Left lung (tissue), 10 donors: ENCODE results near the gene EN2. TPM values are rescaled to one million over a fixed set of nuclear protein-coding genes. Genes with fewer than 3 reads are reported as not detected.

Experiments
- ATAC-seq: fragments of 200-7000 bp; cut with Tn5 transposase; one replicate; pipeline ENCODE4 v1.9.1; 2020; ENCODE audit warnings: moderate library complexity
- DNase-seq, 4 donors: peaks; one replicate each; pipeline ENCODE4 v3.0.0-alpha.2; 2013 to 2020
- H3K27ac ChIP-seq, 2 donors: fragments of 200-600 bp; sonication (generic) in 1 of 2; one replicate each; pipeline versions ENCODE4 v1.5.0 to v1.8.0; 2020 to 2021
- H3K27me3 ChIP-seq, 2 donors: fragments of 200-600 bp; sonication (generic) in 1 of 2; one replicate each; pipeline versions ENCODE4 v1.5.0 to v1.8.0; 2020 to 2021
- H3K36me3 ChIP-seq, 2 donors: fragments of 200-600 bp; sonication (generic) in 1 of 2; one replicate each; pipeline versions ENCODE4 v1.5.0 to v1.8.0; 2020 to 2021
- H3K4me1 ChIP-seq, 2 donors: fragments of 200-600 bp; one replicate each; pipeline ENCODE4 v1.8.0; 2021
- H3K4me3 ChIP-seq, 2 donors: fragments of 200-600 bp; sonication (generic) in 1 of 2; one replicate each; pipeline versions ENCODE4 v1.5.0 to v1.8.0; 2020 to 2021; ENCODE audit warnings: mild to moderate bottlenecking in 1 of 2
- H3K9me3 ChIP-seq, 2 donors: fragments of 200-600 bp; sonication (generic) in 1 of 2; one replicate each; pipeline versions ENCODE4 v1.5.0 to v1.8.0; 2020 to 2021
- intact Hi-C, 2 donors: fragments of 100-400 bp; cut with DNase I; formaldehyde crosslinking; loops; one replicate each; pipeline versions ENCODE4 v1.11.2 to v1.14.2; 2022
- polyA plus RNA-seq, 6 donors: library from polyadenylated mRNA; unstranded; fragments of 120-200 nt; gene quantifications; one replicate each; pipeline ENCODE4 v1.2.1, GENCODE V29; 2013; ENCODE audit not compliant: insufficient read length in 6 of 6
- total RNA-seq, 2 donors: library from RNA; stranded (reverse); fragmentation: NEBNext Ultra II Directional; extraction: Animal tissue kit (Norgen Biotek cat#: 25700); gene quantifications; one replicate each; pipeline ENCODE4 v1.2.1, GENCODE V29; 2021
- TF ChIP-seq, protein P1 (sequence below), 2 donors: fragments of 200-600 bp; sonication (generic) in 1 of 2; IDR thresholded peaks; one replicate each; pipeline versions ENCODE4 v1.5.0 to v1.8.0; 2021; ENCODE audit warnings: antibody characterized with exemption in 2 of 2
- donor health status: DM: no; HTN: yes; CAD: no.
- donor health status: DM: no; HTN: no; CAD: no.

EN2 gene
- total and polyA plus RNA-seq, 8 donors: not detected

GRCh38 chr7:155454183-155455112 is 3.5 kb upstream of the EN2 start:
- H3K27me3 ChIP-seq: peaks cover 95 to 97% of the 10 kb centered on the region in 2 donors
- no peak overlapping the region for H3K27ac ChIP-seq
- intact Hi-C loops: no loop called here
- DNase-seq: no peak
- H3K36me3 ChIP-seq: no peaks in the 10 kb centered on the region
- TF ChIP-seq, protein P1, sequence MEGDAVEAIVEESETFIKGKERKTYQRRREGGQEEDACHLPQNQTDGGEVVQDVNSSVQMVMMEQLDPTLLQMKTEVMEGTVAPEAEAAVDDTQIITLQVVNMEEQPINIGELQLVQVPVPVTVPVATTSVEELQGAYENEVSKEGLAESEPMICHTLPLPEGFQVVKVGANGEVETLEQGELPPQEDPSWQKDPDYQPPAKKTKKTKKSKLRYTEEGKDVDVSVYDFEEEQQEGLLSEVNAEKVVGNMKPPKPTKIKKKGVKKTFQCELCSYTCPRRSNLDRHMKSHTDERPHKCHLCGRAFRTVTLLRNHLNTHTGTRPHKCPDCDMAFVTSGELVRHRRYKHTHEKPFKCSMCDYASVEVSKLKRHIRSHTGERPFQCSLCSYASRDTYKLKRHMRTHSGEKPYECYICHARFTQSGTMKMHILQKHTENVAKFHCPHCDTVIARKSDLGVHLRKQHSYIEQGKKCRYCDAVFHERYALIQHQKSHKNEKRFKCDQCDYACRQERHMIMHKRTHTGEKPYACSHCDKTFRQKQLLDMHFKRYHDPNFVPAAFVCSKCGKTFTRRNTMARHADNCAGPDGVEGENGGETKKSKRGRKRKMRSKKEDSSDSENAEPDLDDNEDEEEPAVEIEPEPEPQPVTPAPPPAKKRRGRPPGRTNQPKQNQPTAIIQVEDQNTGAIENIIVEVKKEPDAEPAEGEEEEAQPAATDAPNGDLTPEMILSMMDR (IDR thresholded peaks at IDR 0.05): no peak
- H3K4me3 ChIP-seq: no peak overlapping the region
- H3K9me3 ChIP-seq: no peaks in the 10 kb centered on the region
- H3K4me1 ChIP-seq: peaks cover 10 to 31% of the 10 kb centered on the region in 2 donors
- no peak for ATAC-seq

DNA sequence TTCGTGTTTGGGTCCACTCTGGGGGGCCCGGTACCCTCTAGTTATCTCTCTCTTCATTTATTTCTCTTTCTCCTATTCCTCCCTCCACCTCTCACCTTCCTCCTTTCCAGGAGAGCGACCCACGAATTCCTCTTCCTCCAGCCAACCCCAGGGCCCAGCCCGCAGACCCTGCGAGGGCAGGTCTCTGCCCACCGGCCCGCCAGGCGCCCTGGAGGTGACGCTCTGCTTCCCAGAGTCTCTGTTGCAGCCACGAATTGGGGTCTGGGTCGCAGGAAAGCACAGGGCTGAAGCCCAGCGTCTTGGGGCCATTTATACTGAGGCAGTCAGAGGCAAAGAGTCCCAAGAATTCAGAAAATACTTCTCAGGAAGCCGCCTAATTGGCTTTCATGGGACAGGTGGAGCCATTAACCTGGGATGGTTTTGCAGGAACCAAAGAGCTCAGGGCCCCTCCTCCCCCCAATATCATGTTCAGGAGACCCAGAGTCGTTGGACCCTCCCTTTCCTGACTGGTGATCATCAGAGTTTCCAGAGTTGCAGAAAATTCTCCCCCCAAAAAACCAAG is 2.7 kb upstream of the EN2 start:
- H3K4me3 ChIP-seq: no peak overlapping the region
- H3K27ac ChIP-seq: no peak overlapping the region
- TF ChIP-seq, protein P1 (IDR thresholded peaks at IDR 0.05): no peak
- peaks cover 10 to 31% of the 10 kb centered on the region in 2 donors for H3K4me1 ChIP-seq
- no peaks in the 10 kb centered on the region for H3K36me3 ChIP-seq
- ATAC-seq (no peak), DNase-seq (no peak)
- no peaks in the 10 kb centered on the region for H3K9me3 ChIP-seq
- intact Hi-C loops: no loop called here
- peaks cover 95 to 97% of the 10 kb centered on the region in 2 donors for H3K27me3 ChIP-seq

DNA sequence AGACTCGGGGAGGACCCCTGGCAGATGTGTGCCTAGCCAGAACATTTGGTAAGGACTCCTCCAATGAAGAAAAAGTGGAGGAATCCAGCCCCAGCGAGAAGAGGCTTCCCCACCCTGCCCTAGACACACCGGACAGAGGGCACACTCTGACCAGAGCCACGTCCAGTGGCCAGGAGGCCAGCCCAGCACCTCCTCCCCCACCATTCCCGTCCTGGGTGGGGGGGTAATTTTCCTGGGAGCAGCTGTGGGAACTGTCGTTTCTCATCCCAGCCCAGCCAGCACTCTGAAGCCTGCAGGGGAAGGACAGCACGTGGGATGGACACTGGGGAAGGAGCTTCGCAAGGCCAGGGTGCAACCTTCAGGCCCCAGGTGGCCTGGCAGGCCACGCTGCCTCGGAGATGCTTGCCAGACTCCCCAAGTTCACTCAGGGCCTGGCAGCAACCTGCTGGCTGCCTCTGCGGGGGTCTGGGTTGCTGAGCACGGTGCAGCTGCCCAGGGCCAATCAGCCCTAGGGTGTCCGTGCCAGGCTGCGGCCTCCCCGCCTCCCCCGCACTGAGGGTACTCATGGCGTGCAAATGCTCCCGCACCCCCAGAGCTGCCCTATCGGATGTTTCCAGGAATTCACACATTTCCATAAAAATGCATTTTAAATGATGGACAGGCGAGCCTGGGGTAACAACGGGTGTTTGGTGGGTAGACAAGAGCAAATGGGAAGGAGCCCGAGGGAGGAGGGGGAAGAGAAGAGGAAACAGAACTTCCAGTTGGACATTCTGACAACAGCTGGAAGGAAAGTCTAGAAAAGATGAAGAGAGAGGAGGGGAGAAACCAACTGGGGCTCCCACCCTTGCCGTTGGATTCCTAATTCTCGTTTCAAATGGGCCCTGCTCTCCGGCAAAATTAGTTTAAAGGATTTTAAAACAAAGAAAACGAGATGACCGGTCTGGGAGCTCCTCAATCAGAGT is 1.9 kb upstream of the EN2 start:
- Histone ChIP-seq H3K4me1 (peaks cover 10 to 31% of the 10 kb centered on the region in 2 donors), H3K4me3 (no peak overlapping the region), H3K27ac (no peak overlapping the region), H3K27me3 (peaks cover 95 to 97% of the 10 kb centered on the region in 2 donors), H3K9me3 (no peaks in the 10 kb centered on the region), H3K36me3 (no peaks in the 10 kb centered on the region)
- TF ChIP-seq, protein P1 (IDR thresholded peaks at IDR 0.05): no peak
- ATAC-seq (no peak), DNase-seq (no peak)
- intact Hi-C loops: no loop called here

DNA sequence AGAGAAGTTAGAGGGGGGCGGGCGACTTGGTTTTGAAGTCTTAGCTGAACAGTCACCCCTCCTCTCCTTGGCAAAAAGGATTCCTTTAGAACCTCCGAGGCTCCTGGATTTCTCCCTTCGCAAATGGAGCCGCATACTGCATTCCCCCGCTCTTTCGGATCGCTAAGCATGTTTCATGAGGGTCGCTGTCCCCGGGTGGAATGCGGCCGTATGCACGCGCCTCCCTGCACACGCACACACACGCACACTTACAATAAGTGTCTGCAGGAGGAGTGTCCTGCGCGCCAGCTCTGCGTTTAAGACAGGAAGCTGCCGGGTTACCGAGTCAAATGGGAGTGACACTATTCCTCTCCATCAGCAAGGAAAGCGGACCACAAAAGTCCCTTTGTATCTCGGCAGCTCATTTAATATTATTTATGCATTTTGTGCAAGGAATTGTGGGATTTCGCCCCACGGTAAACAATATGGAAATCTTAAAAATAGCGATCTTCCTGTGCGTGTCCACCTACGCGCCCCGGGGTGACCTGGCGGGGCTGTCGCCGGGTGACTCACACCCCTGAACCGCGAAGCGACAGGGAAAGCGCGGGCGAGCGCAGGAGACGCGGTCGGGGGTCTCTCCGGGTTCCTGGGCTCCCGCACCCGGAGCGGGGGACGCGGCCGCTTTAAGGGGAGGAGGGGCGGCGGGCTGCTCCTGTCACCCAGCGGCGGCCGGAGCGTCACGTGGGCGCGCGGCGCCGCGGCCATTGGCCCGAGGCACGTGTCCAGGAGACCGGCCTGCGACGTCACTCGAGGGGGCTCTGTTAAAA is 988 bp upstream of the EN2 start:
- DNase-seq (peak in 3 of 4 donors; percentile 61 to 84 (median 76)), ATAC-seq (peak; percentile 86)
- intact Hi-C loops: no loop called here
- TF ChIP-seq, protein P1 (IDR thresholded peaks at IDR 0.05): no peak
- no peaks in the 10 kb centered on the region for H3K36me3 ChIP-seq
- H3K27ac ChIP-seq: no peak overlapping the region
- peaks cover 10 to 31% of the 10 kb centered on the region in 2 donors for H3K4me1 ChIP-seq
- no peaks in the 10 kb centered on the region for H3K9me3 ChIP-seq
- H3K4me3 ChIP-seq: peak overlapping the region; percentile 27 to 43
- H3K27me3 ChIP-seq: peaks cover 95 to 97% of the 10 kb centered on the region in 2 donors
